NCI-H1092 treated with DMSO at 0.1 percent for 48 hours (cell line): ENCODE data around the gene SHC2.
"Not testable (repeated sequence)": the region's sequence is repeated elsewhere in the genome, so short reads cannot be mapped to it uniquely, and the experiment has no call there.

Source experiments
- DNase-seq: peaks from one replicate; lab custom pipeline; 2025; lab: John Stamatoyannopoulos, UW

Gene SHC2

DNA sequence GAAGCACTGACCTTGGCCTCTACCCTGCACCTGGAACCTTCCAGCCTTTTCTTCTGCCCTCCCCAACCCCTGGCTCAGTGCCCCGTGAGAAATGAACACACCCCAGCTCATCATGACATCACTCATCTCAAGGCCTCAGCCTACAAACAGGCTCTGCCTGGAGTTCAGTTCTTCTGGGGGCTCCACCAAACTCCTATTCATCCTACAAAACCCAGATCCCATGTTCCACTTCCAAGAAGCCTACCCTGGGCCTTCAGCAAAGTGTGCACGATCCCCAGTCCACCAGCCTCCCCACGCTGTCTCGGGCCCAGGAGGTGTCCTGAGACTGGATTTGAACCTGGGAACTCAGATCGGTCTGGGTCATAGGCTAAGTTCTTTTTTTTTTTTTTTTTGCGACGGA is 9.0 kb upstream of the SHC2 start:
- no peak for DNase-seq

DNA sequence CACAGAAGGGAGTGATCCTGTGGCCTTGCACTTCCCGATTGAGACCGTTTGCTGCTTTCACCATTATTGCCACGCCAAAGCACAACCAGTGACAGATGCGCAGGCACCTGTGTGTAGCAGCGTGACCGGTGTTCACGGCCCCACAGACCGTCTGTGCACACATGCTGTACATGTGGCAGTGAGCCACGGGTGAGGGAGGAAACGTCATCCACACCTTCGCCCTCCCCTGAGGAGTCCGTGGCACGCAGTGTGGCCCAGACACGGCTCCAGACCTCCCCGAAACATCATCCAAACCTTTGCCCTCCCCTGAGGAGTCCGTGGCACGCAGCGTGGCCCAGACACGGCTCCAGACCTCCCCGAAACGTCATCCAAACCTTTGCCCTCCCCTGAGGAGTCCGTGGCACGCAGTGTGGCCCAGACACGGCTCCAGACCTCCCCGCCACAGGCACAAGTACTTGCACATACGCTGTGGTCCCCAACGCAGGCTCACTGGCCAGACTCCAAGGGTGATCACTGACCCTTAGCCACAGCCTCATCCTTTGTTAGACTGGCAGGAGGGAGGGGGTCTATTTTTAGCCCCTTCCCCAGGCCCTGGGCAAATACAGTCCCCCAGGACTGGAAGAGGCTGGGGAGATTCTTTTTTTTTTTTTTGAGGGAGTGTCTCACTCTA is 7.9 kb upstream of the SHC2 start:
- DNase-seq = no peak

DNA sequence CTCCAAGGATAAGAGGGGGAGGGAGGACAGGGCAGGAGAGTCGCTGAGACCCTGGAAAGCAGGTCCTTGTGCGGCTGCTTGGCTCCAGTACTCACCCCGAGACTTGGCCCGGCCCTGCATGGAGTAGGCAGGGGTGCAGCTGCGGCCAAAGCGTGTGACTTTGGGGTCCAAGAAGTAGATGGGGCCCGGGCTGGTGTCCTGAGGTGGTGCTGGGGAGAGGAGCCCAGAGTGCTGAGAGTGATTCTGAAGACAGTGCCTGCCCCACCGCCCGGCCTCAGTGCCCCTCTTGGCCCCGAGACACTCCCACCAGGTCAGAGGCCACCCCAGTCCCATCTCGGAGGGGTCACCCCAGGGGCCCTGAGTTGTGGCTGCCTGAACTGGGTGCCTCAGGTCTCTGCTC is 6.7 kb upstream of the SHC2 start:
- no peak for DNase-seq

DNA sequence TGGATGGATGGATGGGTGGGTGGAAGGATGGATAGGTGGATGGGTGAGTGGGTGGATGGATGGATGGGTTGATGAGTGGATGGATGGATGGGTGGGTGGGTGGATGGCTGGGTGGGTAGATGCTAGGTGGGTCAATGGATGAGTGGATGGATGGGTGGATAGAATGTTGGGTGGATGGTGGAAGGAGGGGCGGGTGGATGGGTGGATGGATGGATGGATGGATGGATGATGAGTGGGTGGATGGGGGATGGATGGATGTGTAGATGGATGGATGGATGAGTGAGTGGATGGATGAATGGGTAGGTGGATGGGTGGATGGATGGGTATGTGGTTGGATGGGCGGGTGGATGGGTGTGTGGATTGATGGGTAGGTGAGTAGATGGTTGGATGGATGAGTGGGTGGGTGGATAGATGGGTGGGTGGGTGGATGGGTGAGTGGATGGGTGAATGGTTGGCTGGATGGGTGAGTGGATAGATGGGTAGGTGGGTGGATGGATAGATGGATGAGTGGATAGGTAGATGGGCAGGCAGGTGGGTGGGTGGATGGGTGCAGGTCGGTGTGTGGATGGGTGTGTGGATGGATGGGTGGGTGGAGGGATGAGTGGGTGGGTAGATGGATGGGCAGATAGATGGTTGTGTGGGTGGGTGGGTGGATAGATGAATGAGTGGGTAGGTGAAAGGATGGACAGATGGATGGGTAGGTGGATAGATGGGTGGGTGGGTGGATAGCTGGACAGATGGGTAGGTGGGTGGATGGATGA is 4.4 kb upstream of the SHC2 start:
- no peak for DNase-seq

DNA sequence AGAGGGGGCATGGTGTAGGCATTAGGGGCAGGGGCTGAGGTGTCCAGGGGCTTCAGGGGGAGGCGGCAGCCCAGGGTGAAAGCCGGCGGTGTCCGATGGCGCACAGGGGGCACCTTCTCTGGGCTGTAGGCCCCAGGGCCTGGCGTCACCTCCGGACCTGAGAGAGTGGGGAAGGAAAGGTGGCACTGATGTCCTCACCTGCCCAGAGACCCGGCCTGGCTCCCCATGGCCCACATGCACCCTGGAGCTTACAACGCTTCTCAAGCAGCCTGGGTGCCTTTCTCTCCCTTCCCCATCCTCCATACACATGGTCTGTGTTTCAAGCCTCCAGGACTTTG is 3.3 kb upstream of the SHC2 start:
- no peak for DNase-seq

DNA sequence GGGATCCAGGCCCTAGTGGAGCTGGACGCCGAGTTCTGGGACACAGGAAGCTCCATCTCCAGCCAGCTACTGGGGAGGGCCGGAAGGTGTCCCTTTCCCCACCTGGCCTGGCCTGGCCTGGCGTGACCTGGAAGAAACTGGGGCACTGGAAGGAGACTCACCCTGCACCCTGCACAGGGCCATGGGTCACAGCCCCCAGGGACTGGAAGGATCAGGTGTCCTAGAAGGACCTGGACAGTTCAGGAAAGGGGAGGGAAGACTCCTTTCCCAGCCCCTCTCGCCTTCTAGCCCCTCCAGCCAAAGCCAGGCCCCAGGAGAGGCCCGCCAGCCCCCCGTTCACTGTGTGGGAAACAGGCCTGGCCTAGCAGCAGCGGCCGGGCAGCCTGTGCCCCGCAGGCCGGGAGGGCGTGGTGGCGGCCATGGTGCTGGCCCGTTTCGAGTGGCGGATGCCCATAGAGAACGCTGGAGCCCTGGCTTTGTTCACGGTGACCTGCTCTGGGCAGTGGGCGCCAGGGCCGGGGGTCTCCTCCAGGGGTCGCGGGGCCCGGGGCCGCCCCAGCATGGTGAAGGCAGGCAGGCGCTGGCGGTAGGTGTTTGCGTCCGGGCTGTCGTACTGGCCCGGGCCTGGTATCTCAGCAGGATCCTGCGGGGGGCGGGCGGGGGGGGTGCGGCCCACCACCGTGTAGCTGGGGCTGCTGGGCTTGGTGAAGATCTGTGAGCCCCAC is 2.8 kb upstream of the SHC2 start:
- DNase-seq = no peak

DNA sequence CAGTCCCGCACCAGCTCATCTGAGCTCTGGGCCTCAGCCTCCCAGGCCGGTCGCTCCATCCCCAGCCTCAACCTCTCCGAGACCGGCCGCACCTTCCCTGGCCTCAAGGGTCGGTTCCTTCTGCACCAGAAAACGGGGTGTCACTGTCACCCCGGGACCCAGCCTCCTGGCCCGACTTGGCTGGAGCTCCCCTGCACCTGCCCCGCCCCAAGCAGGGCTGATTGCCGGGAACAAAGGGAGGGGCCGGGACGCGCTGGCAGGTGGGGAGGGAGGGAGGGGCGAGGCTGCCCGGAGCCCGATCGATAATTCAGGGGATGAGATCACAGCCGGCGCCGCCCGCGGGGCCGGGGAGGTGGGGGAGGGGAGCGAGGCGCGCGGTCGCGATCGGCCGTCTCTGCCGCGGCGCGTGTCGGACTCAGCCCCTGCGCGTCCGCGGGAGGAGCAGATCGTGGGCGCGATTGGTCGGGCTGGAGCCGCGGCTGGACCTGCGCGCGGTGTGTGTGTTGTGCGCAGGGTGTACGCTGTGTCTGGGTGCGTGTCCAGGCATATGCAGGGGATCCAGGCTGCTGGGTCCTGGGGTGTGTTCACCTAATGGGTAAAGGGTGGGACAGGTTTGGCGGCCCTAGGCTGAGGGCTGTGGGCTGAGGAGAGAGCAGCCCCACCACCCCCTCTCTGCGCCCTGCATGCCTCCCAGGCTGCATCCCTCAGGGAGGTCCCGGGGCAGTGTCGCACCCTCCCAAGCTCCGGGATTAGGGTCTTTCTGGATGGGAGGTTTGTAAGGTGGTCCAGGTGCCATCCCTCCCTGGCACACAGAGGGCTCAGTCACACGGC is 1.1 kb upstream of the SHC2 start:
- peak; percentile 72 for DNase-seq

DNA sequence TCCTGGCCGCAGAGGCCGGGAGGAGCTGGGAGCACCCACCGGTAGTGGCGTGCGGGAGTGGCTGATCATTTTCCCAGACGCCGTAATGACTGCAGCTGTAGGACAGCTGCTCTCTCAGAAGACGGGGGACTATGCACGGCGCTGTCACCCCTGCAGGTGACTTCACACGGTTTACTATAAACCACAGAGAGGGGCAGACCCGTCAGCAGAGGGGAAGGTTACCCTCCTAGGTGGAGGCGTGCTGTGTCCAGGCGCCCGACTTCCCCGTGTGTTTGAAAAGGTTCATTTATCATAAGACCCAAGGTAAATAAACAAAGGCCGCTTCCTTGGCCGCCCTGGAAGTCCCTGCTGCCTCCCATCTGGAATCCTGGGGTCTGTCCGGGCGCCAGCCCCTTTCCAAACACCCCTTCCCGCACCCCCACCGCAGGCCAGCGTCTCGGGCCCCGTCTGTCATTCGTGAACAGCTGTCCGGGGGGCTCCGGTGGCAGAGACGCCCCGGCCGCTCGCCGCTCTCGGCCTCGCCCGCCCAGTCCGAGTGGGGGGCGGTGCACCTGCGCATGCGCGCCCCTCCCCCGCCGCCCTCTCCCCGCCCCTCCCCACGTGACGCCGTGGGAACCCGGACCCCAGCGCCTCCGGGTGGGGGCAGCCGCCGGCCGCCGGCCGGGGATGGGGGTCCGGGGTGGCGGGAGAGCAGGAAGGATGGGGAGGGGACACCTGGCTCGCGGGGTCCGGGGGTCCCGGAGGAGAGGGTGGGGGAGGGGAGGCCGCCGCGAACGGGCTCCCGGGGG is 915 bp downstream of the SHC2 start:
- DNase-seq = peak; percentile 87

DNA sequence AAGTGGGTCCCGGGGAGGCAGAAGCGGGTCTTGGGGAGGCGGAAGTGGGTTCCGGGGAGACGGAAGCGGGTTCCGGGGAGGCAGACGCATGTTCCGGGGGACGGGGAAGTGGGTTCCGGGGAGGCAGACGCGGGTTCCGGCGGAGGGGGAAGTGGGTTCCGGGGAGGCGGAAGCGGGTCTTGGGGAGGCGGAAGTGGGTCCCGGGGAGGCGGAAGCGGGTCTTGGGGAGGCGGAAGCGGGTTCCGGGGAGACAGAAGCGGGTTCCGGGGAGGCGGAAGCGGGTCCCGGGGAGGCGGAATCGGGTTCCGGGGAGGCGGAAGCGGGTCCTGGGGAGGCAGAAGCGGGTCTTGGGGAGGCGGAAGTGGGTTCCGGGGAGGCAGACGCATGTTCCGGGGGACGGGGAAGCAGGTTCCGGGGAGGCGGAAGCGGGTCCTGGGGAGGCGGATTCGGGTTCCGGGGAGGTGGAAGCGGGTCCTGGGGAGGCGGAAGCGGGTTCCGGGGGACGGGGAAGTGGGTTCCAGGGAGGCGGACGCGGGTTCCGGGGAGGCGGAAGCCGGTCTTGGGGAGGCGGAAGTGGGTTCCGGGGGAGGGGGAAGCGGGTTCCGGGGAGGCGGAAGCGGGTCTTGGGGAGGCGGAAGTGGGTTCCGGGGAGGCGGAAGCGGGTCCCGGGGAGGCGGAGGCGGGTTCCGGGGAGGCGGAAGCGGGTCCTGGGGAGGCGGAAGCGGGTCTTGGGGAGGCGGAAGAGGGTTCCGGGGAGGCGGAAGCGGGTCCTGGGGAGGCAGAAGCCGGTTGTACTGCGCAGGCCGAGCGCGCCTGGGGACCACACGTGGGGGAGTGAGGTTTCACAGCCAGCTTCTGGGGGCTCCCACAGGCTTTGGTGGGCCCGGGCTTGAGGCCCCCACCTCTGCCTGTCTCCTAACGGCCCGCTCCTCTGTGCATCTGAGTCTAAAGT is 2.5 kb downstream of the SHC2 start:
- no peak for DNase-seq

DNA sequence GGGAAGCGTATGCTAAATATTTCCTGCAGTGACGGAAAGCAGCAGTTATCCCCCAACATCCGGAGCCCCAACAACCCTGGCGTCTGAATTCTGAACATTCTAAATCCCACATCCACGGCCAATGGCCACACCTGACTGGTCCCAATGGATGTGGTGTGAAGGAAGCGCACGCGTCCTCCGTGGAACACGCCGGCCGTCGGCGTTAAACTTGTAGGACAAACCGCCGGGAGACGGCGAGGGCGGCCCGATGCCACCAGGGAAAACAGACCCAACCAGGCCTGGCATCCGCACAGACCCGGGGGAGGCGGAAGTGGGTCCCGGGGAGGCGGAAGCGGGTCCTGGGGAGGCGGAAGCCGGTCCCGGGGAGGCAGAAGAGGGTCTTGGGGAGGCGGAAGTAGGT is 3.2 kb downstream of the SHC2 start:
- no peak for DNase-seq

DNA sequence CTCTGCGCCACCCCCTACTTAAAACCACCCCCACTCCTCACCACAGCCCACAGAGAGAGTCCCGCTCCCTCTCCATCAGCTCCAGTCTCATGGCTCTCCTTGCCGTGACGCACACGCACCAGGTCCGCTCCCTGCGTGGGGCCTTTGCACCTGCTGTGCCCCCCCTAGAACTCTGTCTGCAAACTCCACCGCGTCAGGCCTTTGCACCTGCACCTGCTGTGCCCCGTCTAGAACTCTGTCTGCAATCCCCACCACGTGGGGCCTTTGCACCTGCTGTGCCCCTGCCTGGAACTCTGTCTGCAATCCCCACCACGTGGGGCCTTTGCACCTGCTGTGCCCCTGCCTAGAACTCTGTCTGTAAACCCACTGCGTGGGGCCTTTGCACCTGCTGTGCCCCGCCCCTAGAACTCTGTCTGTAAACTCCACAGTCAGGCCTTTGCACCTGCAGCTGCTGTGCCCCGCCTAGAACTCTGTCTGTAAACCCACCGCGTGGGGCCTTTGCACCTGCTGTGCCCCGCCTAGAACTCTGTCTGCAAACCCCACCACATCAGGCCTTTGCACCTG is 4.2 kb downstream of the SHC2 start:
- no peak for DNase-seq

DNA sequence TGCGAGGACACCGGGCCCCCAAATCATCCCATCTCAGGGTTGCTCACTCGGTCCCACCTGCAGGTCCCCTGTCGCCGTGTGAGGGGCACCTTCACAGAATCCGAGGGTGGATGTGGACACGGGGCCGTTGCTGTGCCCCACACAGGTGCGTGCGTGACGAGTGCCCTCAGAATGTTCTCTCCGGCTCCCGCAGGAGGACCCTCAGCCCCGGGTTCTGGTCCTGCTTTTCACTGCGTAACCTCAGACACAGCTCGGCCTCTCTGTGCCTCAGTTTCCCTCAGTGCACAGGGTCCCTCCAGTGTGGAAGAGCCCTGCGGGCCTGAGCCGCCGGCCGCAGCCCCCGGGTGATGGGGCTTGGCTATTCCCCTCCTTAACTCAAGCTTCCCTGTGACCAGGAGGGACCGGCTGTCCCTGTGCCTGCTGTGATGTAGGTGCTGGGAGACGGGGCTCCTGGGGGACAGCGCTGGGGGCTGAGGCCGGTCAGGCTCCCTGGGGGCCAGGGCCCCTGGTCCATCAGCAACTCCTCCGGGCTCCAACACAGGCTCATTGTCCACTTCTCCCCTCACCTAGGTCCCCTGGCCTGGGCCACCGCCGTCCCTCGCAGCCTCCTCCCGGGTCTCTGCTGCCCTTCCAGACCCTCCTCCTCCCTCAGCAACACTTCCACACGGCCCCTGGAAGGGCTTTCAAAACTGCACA is 4.8 kb downstream of the SHC2 start:
- no peak for DNase-seq

DNA sequence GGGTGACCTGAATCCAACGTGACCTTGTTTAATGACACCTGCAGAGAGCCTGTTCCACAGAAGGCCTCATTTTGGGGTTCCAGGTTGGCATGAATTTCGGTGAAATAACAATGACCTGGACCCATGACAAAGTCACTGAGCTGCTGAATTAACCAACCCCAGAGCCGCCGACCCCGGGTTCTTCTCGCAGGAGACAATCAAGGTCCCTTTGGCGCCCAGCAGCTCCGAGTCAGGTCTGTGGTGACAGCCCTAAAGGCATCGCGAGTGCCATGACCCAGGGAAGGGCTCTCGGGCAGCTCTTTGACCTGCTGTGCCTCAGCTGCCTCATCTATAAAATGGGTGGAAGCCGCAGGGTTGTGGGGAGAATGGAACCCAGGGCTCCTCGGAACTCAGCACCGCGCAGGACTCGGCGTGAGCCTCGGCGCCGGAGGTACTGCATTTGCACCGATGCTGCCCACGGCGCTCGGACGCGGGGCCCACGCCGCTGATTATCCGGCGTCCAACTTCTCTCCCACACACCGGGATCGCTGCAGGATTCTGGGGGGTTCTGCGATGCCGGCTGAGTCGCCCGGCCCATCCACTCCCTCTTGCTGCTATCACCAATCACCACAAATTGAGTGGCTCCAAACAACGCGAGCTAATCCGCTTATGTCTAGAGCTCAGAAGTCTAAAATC is 5.7 kb downstream of the SHC2 start:
- DNase-seq = no peak

DNA sequence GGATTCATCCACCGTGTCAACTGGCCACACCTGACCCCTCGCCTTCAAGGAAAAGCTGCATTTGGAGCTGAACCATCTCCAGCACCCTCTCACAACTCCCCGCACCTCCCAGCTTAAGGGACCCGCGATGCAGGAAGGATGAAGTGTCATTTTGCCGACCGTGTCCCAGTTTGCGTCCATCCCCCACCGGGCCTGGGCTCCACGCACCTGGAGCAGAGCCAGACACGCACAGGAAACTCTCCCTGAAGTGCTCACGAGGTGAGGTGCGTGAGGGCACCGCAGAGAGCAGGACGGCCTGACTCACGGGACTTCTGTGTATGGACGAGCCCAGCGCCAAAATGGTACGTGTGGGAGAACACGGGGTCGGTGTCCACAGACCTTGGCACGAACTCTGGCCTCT is 7.2 kb downstream of the SHC2 start:
- no peak for DNase-seq

DNA sequence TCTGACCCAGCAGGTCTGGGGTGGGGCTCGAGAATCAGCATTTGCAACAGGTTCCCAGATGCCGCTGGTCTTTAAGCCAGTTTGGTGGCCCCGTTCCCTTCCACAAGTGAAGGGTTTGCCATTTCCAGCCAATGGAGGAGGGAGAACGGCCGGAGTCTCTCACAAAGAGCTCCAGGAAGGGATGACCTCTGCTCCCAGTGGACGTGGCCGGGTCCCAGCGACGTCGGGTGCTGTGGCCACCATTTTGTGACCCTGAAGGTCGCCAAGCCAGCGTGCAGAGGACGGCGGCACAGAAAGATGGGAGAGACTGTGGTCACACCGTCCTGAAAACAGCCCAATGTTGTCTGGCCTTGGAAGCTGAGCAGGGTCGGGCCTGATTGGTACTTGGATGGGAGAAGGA is 8.0 kb downstream of the SHC2 start:
- DNase-seq = no peak

DNA sequence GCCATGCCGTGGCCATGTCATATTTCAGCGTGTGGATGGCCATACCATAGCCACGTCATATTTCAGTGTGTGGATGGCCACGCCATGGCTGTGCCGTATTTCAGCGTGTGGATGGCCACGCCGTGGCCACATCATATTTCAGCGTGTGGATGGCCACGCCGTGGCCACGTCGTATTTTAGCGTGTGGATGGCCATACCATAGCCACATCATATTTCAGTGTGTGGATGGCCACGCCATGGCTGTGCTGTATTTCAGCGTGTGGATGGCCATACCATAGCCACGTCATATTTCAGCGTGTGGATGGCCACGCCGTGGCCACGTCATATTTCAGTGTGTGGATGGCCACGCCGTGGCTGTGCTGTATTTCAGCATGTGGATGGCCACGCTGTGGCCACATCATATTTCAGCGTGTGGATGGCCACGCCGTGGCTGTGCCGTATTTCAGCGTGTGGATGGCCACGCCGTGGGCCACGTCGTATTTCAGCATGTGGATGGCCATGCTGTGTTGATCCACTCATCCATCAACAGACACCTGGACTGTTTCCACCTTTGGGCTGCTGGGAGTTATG is 9.8 kb downstream of the SHC2 start:
- DNase-seq = not testable (repeated sequence)

DNA sequence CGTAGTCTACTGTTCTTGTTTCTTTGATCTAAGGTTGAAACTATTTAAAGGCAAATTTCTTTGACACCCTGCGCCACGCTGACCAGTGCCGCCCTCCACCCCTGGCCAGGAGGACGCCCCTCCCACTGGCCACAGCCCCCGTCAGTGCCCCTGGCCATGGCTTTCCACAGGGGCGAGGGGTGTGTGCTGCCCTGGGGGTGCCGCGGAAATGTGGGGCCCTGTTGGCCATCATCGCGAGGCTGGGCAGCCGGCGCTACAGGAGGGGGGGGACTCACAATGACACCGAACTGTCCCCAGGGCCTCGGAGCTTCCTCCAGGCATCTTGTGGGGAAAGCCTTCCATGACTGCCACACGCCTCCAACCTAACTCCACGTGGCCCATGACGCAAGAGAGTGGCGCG is 10.9 kb downstream of the SHC2 start:
- no peak for DNase-seq

DNA sequence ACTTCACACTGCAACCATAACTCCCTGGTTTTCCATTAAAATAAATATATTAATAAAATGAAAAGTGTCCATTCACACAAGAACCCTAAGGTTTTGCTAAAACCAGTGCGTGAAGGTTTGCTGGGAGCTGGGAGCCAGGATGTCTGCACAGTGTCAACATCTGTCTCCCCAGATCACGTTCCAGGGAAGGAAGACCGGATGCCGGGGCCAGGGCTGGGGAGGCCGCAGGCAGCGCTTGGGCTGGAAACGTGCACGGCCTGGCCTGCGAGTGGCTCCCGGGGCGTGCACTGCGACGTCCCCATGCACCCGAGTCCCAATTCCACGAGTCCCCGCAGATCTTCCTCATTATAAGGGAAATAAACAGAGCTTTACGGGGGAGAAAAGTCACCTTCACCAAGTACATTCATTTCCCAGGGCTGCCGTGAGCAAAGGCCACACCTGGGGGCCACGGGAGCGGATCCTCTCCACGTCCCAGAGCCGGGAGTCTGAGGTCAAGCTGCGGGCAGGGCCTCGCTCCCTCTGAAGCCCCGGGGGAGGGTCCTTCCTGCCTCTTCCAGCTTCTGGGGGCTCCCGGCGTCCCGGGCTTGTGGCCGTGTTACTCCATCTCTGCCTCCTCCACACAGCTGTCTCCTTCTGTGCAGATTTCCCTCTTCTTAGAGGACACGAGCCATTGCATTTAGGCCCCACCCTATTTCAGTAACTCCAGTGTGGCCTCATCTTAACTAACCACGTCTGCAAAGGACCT is 12.8 kb downstream of the SHC2 start:
- no peak for DNase-seq
